HG03045 (cell line): ENCODE data around the gene DCDC2.
"Not testable (repeated sequence)": the region's sequence is repeated elsewhere in the genome, so short reads cannot be mapped to it uniquely, and the experiment has no call there.

Experiments
- ATAC-seq: cut with Tn5 transposase; IDR thresholded peaks from one replicate; pipeline ENCODE4 v1.9.1; 2021; ENCODE audit warnings: mild to moderate bottlenecking, moderate library complexity; ENCODE audit not compliant: unreplicated experiment

The DCDC2 gene

DNA sequence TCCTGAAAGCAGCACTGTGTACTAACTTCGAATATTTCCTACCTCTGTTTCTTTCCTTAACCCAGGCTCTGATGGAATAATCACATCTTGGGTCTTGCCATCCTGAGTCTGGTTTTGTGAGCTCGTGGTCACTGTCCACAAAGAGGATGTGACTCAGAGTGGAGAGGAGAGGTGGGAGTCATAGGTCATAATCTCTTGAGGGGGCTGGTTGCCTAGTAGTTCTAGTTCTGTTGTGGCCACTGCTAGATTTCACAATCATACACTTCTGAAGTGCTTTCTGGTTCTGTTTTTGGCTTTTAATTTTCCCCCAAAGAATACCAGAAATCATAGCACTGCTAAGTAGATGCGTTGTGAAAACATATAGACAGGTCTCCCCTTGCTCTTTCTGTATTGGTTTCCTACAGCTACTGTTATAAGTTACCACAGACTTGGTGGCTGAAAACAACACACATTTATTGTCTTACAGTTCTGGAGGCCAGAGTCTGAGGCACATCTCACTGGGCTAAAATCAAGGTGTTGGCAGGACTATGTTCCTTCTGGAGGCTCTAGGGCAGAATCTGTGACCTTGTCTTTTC is 129.1 kb downstream of the DCDC2 start:
- ATAC-seq: no peak

DNA sequence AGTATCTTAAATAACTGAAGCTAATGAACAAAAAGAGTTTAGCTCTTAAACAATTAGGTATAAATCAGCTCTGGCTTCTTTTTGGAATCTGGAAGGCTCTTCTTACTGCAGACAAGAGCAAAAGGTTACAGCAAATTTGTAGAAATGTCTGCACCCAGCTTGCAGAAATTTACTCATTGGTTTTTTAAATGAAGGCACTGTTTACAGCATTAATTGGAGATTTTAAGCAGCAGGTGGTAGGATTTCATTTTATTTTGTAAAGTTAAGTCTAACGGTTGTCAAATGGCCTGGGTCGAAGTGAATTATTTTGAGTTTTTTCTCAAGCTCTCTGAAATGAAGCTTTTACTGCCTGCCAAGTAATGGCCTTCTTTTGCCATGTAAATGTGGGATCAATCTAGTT is 129.7 kb downstream of the DCDC2 start:
- no peak for ATAC-seq

DNA sequence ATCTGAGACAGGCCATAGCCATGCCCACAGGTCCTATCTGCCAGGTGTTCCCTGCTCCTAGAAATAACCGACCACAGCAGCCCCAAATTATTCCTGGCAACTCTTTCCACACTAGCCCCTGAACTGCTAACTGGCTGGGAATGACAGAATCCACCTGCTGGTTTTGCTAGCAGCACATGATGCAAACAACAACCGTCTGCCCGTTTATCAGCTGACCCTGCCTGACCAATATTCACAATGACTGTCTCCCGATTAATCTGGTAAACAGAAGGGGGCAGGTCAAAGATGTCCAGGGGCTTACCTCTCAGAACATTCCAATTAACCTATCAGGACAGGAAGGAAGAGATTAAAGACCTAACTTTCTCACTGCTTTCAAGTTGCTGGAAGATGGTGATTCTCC is 130.3 kb downstream of the DCDC2 start:
- ATAC-seq: no peak

DNA sequence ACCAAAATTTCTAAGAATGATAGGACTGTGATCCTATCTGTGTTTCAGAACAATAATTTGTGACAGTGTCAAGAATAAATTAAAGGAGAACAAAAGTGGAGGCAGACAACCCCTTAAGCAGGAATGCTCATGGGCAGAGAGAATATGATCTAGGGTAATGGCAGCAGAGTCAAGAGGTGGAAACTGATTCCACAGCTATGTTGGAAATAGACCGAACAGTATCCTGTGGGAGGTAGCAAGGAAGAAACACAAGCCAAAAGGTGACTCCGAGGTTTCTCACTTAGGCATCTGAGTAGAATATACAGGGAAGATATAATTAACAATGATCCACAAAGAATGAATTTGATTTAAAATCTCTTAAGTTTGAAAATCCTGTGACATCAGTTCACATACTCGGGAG is 131.3 kb downstream of the DCDC2 start:
- no peak for ATAC-seq

DNA sequence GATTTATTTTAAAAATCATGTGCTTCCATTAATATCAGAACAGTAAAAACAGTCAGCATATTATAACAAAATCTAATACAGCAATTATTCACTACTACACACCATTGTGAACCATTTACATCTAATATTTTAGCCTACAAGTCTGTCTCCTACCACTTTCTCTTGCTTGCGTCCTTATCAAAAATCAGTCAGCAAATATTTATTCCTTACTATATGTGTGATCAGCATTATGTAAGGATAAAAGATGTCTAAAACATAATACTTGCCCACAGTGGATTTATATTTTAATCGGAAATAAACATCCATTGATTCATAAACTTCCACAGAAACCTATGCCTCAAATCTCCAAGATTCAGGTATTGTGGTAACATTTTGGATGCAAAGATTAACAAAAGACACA is 132.0 kb downstream of the DCDC2 start:
- no peak for ATAC-seq

DNA sequence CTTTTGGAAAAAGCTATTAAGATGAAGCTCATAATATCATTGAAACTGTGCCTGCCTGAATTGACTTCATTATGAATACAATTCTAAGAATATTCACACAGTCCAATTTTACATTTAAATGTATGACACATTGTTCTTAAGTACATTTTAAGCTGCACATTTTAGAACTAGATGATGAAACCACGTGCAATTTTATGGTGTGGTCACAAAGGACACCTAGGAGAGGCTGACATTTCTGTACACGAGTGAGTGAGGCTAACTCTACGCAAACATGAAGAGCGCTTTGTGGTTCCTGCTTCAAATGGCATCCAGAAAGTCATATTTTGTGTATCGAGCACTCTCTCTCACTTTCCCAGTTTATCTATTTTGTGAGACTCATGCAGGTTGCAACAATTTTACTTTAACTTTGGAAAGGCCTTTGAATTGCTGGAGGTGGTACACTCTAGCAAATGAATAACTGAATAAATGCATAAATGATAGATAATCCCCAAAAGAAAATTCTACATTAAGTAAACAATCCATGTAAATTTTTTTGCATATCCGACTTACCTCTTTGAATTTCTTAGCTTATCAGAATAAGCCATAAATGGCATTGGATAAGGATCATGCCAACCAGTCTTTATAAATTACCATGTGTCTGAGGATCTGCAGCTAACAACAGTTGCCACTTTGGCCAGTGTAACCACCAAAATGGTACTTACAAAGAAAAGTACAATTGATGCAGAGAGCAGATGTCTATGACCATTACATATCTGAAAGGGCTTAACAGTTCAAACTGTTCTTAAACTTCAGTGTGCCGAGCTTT is 134.5 kb downstream of the DCDC2 start:
- ATAC-seq: no peak

DNA sequence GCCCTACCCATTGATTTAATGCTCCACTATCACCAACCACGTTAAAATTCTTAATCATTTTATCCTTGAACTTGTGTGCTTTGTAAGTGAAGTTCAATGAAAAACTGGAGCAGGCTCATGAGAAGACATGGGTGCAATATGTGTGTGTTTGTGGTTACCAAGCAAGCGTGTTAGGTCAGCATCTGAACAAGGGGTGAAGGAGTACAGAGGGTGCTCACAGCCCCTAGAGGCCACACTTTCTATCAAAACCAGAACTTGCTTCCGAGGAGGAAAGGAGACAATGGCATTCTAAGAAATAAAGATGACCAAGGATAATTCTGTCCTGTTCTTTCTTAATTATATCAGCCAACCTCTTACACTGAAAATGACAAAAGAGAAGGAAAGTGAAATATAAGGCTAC is 138.2 kb downstream of the DCDC2 start:
- ATAC-seq: no peak

DNA sequence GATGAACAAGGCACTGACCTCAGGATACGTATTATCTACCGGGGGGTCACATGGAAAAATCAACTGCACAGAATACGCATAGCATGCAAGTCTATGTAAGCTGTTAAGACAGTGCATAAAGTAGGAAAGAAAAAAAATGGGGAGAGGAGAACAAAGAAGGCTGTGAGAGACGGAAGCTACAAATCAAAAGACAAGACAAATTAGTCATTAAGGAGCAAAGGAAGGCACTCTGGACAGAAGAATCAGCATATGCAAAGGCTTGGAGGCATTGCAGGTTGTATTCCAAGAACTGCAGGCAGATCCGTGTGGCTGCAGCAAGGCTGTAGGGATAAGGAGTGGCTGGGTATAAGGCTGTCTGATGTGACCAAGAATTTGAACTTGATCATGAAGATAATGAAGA is 142.9 kb downstream of the DCDC2 start:
- ATAC-seq: no peak

DNA sequence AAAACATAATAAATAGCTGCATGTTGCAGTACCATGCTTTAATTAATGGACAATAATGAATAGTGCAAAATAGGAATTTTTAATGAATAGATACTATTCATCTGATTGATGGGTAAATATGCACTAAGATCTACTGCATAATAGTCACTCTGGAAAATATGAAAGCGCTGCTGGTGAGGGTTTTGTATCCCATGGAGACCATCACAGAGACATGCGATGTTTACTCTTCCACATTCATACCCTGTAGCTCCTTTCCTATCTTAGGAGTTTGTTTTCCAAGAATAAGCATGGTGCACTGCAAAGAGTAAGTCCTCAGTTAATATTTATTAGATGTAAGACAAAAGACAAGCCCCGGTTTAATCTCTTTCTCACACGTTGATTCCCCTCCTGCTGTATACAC is 150.4 kb downstream of the DCDC2 start:
- ATAC-seq: no peak

DNA sequence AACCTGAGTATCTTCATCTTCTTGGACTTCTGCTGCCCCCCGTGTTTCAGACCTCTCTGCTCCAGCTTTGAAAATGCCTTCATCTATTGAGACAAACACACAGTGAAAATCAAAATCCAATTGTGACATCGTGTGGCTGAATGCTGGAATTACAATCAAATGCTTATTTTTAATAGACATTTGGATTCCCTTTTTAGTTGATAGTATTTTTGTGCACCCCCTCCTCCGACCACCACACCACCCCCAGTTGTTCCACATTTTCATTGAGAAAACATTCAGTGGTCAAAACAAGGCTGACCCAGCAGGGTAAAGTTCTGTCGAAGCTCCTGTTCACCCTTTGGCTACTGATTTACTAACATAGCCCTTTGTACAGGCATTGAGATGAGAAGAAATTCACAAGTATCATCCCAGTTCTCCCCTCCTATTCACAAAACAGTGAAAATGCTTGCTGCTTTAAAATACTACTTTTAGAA is 152.8 kb downstream of the DCDC2 start:
- no peak for ATAC-seq

DNA sequence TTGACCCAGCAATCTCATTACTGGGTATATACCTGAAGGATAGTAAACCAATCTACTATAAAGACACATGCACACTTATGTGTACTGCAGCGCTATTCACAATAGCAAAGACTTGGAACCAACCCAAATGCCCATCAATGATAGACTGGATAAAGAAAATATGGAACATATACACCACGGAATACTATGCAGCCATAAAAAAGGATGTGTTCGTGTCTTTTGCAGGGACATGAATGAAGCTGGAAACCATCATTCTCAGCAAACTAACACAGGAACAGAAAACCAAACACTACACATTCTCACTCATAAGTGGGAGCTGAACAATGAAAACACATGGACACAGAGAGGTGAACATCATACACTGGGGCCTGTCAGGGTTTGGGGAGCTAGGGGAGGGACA is 153.7 kb downstream of the DCDC2 start:
- ATAC-seq: not testable (repeated sequence)

DNA sequence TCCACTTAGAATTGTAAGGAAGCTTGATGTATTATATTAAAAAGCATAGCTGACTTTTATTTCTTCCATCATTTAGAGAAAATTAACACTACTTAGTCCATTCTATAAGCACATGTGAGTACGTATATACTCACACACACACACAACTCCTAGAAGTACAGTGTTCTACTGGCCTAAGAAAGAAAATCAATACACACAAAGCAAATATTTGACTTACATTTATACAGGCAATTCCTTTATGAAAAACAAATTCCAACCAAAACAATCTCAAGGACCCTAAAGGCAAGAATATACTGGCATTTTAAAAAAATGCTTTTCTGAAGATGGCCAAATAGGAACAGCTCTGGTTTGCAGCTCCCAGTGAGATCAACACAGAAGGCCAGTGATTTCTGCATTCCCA is 160.0 kb downstream of the DCDC2 start:
- no peak for ATAC-seq

DNA sequence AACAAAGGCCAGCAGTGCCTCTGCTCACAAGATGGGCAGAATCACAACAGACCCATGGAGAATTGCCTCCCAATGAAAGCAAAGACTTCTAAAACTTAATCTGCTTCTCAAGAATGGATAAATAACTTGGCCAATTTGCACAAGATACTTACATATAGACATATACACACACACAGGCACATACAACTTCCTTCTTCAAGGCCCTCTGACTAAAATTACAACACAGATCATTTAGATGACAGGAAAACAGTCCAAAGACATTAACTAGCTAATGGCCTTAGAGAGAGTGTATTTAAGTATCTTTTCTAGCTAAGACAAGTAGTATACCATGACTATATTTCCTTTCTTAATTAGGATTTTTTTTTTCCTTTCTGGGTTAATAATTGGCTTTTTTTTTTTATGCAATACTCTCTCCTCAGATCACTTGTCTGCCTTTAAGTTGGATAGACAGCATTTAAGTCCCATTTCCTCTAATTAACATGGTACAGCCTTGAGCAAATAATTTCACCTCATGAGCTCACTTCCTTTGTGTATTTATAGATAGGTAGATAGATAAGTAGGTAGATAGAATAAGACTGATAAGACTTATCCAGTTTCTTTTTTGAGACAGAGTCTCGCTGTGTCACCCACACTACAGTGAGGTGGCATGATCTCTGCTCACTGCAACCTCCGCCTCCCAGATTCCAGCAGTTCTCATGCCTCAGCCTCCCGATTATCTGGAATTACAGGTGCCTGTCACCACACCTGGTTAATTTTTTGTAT is 161.8 kb downstream of the DCDC2 start:
- no peak for ATAC-seq

DNA sequence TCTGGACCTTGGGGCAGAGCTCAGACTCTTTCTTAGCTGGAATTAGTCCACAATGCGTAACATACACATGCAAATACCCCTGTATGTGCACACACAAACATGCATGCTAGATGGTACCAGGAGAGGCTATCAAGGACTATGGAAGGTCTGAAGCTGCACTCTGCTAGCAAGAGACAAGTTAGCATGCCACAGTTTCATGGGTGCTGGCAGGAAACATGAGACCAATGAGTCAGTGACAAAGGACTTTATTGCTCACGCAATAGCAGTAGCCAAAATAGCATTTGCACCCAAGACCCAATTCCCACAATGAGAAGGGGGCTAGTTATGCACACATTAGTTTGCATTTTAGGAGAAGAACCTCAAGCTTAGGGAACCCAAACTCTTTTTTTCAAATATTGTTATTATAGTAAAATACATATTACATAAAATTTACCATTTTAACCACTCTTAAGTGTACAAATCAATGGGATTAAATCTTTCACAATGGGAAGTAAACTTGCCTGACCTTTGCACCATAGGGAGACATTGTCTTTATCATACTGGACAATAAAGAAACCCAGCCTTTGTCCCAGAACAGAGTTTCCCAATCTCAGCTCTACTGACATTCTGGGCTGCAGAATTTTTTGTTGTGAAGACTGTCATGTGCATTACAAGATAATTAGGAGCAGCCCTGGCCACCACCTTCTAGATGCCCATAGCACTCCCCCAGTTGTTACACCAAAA is 162.7 kb downstream of the DCDC2 start:
- ATAC-seq: no peak

DNA sequence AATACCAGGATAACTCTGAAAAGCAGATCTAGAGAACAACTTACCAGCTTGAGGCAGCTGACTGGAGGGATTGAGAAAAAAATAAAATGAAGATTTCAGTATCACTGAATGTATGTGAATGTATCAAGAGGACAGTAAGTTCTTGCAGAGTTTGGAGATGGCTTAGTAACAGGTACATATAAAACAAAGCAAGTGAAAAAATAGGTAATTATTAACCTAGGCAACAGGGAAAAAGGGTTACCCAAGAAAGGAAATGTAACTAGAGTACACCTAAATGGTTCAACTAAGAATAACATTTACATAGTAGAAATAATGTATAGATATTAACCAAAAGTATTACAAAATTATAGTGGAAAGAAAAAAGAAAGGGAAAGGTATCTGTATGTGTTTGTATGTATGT is 164.5 kb downstream of the DCDC2 start:
- no peak for ATAC-seq

DNA sequence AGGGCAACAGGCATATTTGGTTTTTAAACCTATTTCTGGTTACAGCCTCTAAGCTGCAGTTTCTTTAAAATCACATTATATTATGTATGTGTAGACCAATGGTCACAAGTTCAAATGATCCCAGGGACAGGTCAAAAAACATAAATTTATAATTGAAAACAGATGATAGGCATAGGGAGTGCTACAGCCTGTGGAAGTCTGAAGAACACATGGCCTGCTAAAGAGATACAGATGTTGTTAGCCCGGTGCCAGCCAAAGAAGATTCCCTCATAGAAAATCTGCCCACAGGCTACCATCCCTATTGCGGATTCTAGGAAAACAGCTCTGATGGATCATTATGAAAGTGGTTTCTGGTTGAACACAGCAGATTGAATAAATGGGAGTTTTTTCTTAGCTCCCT is 166.5 kb downstream of the DCDC2 start:
- ATAC-seq: no peak

DNA sequence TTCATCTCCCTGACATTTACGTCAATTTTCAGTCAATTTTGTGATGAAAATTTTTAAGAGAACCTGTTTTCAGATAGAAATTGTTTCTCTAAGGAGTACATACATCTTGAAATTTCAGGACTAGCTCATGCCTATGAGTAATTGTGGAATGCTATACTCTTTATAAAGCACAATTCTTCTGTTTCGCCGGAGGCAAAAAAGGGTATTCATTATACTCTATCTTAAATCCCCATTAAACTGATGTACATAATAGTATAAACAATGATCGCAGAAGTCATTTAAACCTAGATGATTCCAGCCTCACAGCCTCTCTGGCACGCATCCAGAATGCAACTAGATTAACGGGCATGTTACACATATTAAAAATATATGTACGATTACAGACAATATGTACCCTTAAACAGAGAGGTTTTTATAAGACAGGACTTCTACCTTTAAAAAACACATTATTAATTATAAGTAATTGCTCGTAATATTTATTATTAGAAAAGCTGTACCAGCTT is 169.2 kb downstream of the DCDC2 start:
- ATAC-seq: no peak

DNA sequence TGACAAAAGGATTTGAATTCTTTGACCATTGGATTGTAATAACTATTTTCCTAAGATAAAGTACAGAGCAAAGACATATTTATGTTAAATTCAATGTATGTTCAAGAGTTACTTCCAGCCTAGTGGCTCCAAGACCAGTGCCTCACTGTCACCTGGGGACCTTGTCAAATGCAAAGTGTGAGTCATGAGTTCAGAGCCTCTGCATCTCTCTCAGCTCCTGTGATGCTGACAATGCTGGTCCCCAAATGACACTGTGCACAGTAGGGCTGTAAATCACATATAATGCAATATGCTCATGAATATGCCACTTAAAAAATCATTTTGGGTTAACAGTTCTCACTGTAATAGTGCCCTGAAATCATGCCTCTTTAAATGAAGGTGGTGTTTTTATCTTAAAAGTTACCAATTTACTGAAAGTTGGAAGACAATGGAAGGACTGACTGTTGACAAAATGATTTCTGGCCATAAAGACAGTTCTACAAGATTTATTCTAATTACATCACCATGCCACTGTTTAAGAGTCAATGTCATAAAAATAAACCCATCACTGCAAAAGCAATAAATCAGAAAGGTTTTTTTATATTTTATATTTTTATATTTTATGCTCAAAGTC is 169.8 kb downstream of the DCDC2 start:
- no peak for ATAC-seq

DNA sequence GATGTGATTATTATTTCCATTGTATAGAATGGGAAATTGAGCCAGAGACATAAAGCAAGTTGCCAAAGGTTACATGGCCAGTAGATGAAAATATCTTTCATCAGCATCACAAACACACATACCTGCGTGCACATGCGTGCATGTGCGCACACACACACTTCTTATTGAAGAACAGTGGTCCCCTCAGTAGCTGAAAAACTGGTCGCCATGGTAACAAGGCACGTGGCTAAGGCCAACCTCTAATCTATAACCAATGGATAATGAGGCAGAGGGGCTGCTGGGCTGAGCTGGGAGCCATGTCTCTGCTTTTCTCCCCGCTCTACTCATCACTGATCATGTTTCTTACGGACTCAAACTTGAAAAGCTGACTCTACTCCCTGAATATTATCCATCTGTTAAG is 171.5 kb downstream of the DCDC2 start:
- ATAC-seq: no peak

DNA sequence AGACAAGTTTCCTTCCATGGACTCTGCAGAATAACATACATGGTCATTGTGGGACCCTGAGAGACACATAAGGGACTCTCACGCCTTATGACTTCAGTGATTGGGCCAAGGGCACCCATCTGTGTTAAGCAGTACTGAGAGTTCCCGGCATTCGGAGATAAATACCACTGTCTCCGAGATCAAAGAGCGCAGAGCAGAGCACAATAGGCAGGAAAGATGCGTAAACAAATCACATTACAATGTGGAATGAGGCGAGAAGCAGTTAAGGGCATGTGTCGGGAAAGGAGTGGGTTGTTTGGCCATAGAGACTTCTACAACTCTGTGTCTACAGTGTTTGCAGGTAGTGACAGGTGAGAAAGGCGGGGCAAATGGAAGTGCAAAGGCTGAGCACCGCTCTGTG is 174.3 kb downstream of the DCDC2 start:
- ATAC-seq: no peak

DNA sequence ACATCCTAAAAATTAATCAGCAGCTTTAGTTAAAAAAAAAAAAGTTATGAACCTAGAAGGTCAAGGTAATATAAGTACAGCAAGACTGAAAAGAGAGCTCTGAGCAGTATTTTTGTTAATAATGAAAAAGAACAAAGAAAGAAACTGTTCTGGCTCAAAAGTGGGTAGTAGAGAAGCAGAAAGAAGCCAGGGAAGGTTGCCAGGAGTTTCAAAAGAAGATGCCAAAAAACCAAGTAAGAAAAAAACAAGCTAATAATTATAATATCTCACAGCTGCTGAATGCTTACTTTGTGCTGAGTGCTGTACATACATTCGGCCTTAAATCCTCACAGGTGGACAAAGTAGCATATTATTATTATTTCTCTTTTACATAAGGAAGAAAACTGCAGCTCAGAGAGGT is 200.0 kb downstream of the DCDC2 start:
- ATAC-seq: no peak
